HG03025 (cell line): ENCODE data around the gene PLD5.
"Not testable (repeated sequence)": the region's sequence is repeated elsewhere in the genome, so short reads cannot be mapped to it uniquely, and the experiment has no call there.

ENCODE experiments used
- ATAC-seq: cut with Tn5 transposase; IDR thresholded peaks from one replicate; pipeline ENCODE4 v1.9.1; 2021; ENCODE audit warnings: mild to moderate bottlenecking, moderate library complexity; ENCODE audit not compliant: unreplicated experiment, low FRiP score

Gene PLD5

GRCh38 chr1:242506724-242507123 lies 17.8 kb downstream of the PLD5 start:
- ATAC-seq, result no peak

DNA sequence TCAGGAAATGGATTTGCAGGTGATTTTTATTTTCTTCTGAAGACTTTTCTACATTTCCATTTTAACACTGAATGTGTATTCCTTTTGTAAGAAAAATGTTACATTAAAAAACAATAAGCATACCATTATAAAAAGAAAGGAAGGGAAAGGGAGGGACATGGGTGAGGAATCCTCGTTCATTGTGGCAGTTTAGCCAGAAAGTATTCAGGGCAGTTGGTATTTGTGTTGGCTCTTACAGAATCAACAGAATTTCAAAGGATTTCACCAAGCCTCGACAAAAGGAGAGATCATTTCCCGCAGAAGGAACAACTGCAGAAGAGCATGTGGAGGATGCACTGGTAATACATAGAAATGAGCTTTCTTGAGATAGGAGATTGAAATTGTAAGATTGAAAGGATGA lies 35.0 kb downstream of the PLD5 start:
- no peak for ATAC-seq

- no peak for ATAC-seq
Measured at GRCh38 chr1:242477944-242478343, 46.6 kb downstream of the PLD5 start.

GRCh38 chr1:242470774-242471173 lies 53.7 kb downstream of the PLD5 start:
- no peak for ATAC-seq

- no peak for ATAC-seq
Measured at GRCh38 chr1:242468784-242469183, 55.7 kb downstream of the PLD5 start.

DNA sequence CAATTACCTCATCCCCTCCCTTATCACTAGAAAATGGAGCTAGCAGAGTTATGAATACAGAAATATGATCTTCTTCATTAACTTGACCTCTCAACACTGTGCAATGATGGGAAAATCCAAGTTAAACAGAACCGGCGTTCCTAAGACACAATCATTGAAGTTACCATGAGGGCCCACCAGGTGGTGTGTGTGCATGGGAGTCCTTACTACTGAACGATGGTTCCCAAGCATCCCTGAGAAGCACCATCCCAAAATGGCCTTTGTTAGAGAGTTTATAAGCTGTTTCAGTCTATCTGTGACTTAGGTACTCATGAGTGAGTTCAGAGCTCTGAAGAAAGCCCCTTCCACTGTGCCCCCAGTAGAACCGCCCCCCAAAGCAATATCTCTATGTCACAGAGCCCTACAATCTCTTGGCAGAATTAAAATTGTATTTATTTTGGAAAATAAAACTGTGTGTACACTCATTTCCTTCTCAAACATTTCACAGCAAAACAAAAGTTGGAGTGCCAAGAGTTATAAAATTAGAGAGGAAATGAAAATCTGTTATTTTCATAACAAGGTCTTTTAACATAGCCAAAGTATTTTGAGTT lies 56.8 kb downstream of the PLD5 start:
- peak; percentile 61 for ATAC-seq

DNA sequence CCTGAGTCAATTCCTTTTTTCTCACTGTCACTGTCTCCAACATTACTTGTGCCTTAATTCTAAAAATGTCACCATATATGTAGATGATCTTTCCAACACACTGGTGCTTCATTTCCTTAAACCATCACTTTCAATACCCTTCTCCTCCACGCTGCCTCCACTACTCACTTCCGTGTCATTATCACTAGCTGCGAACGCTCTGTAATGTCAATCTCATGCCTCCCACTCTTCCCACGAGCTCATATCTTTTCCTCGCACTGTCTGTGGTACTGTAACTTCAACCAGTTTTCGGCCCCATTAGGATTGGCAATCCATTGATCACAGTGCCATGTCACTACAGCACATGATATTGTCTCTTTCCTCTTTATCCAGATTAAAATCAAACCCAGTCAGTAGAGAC lies 61.6 kb downstream of the PLD5 start:
- ATAC-seq, result no peak

GRCh38 chr1:242459740-242460139 lies 64.8 kb downstream of the PLD5 start:
- not testable (repeated sequence) for ATAC-seq

- no peak for ATAC-seq
Measured at GRCh38 chr1:242456726-242457269, 67.7 kb downstream of the PLD5 start.

- no peak for ATAC-seq
Measured at GRCh38 chr1:242455052-242455361, 69.5 kb downstream of the PLD5 start.

DNA sequence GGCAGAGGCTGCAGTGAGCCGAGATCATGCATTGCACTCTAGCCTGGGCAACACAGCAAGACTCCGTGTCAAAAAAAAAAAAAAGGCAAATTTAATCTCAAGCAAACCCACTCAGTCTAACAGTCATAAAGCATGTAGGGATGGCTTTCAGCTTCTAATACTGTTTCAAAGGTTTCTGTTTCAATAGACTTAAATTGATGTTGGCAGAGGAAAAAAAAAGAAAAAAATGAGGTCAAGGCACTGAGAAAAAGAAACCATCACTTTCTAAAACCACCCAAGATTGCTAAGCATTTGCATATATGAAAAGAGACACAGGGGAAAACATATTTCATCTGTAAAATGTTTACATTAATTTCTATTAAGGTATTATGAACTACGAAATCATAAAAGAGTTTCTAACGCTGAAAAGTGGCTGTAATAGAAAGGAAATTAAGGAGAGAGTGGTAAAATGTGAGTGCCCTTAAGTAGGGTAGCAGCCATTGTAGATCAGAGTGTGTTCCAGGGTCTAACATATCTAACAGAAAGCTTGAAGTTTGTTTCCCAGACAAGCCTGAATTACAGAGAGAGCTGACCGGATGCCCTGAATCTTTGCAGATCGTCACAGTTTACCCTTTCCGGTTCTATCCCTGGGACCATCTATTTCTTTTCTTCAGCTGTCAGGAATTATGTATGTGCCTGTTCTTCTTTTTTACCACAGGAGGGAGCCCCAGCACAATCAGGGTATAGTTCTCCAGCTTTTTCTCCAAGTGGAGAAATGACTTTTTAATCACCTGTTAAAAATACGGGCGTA lies 70.0 kb downstream of the PLD5 start:
- no peak for ATAC-seq

- no peak for ATAC-seq
Measured at GRCh38 chr1:242452573-242452972, 71.9 kb downstream of the PLD5 start.

DNA sequence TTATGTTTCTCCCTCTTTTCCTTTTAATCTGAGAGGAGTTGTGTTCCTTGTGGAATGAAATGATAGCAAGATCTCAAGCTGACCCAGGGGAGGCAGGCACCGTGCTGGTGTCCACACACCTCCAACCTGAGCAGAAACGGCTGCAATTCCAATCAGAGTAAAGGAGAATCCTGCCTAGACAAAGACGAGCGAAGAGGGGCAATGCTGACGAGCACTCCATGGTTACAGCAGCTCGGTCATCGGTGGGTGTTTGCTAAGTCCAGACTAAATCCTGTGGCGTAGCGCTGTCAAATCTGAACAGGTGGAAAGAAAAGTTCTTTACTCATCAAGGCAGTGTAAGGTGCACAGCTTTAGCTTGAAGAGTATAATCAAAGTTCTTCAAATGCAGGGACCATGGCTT lies 74.8 kb downstream of the PLD5 start:
- no peak for ATAC-seq

- ATAC-seq, result no peak
Measured at GRCh38 chr1:242448910-242449645, 75.4 kb downstream of the PLD5 start.

- no peak for ATAC-seq
Measured at GRCh38 chr1:242447689-242448088, 76.8 kb downstream of the PLD5 start.

- ATAC-seq, result no peak
Measured at GRCh38 chr1:242440757-242441156, 83.7 kb downstream of the PLD5 start.

- no peak for ATAC-seq
Measured at GRCh38 chr1:242435200-242435599, 89.3 kb downstream of the PLD5 start.

DNA sequence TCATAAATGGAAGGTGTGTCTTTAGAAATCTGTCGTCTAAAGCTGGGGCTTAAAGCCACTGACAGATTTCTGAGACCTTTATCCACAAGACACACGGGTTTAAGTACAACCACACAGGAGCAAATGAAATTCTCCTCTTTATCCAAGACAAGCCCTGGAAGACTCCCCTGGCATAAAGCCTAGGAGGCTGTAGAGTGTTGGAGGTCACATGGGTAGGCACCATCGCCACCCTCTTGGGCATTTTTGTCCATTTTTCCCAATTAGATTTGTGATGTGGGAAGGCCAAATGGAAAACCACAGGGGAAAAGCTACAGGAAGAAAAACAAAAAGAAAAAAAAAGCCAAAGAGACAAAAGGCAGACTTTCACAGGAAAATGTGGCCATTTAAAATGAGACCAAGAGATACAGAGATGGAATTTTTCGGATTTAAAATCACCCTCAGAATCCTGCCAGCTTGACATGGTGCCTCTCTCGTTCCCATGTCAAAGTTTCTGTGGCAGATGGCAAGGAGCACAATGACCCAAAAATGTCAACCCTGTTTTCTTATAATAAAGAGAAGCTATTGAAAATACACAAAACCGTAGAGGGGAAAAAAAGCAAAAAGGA lies 91.9 kb downstream of the PLD5 start:
- ATAC-seq, result no peak

- no peak for ATAC-seq
Measured at GRCh38 chr1:242431786-242432185, 92.7 kb downstream of the PLD5 start.

- no peak for ATAC-seq
Measured at GRCh38 chr1:242430956-242431355, 93.5 kb downstream of the PLD5 start.
